CD8-positive, alpha-beta memory T cell (primary cell): Measurements from ENCODE around the gene PHOX2B. TPM values are rescaled to one million over a fixed set of nuclear protein-coding genes. Genes with fewer than 3 reads are reported as not detected.
"Not testable (repeated sequence)": the region's sequence is repeated elsewhere in the genome, so short reads cannot be mapped to it uniquely, and the experiment has no call there.

Experiments
- CTCF ChIA-PET: fragments of 350-600 bp; sonication (Branson Sonifier 250); formaldehyde crosslinking; loops from one replicate; lab custom pipeline; 2021; ENCODE audit warnings: antibody characterized with exemption; lab: Charles Lee
- POLR2A ChIA-PET: fragments of 350-600 bp; sonication (Branson Sonifier 250); formaldehyde crosslinking; loops from one replicate; lab custom pipeline; 2021; ENCODE audit warnings: antibody characterized with exemption; lab: Charles Lee
- DNase-seq, 5 donors: peaks; one replicate each; pipeline versions ENCODE4 v3.0.0 to v3.0.0-alpha.2; 2020 to 2022; ENCODE audit warnings: mixed read lengths in 1 of 5
- H3K27ac ChIP-seq: one replicate; pipeline ENCODE4 v1.7.0; 2013; ENCODE audit warnings: low read depth, mild to moderate bottlenecking, low read length, moderate library complexity
- H3K27me3 ChIP-seq: 2 replicates; pipeline ENCODE4 v1.7.0; 2013; ENCODE audit warnings: low read length, mild to moderate bottlenecking; ENCODE audit not compliant: insufficient read depth, poor library complexity, severe bottlenecking
- H3K36me3 ChIP-seq: 2 replicates; pipeline ENCODE4 v1.7.0; 2013; ENCODE audit warnings: mild to moderate bottlenecking, low read length, moderate library complexity; ENCODE audit not compliant: insufficient read depth
- H3K4me1 ChIP-seq: 2 replicates; pipeline ENCODE4 v1.7.0; 2013; ENCODE audit warnings: mild to moderate bottlenecking, low read length, moderate library complexity; ENCODE audit not compliant: insufficient read depth
- H3K4me3 ChIP-seq: 2 replicates; pipeline ENCODE4 v1.7.0; 2013; ENCODE audit warnings: mild to moderate bottlenecking, low read length
- H3K9me3 ChIP-seq: 2 replicates; pipeline ENCODE4 v1.7.0; 2013; ENCODE audit warnings: mild to moderate bottlenecking, low read length
- H3K27ac Mint-ChIP-seq, 8 donors: one replicate each; pipeline ENCODE4 v1.8.0; 2020 to 2021; ENCODE audit warnings: mixed read lengths in 8 of 8, mild to moderate bottlenecking in 6 of 8, inconsistent platforms in 3 of 8, moderate library complexity in 3 of 8
- H3K27me3 Mint-ChIP-seq, 2 donors: one replicate each; pipeline ENCODE4 v1.8.0; 2020 to 2021; ENCODE audit warnings: mixed read lengths in 2 of 2, mild to moderate bottlenecking in 1 of 2, moderate library complexity in 1 of 2
- H3K36me3 Mint-ChIP-seq, 3 donors: one replicate each; pipeline ENCODE4 v1.8.0; 2020 to 2021; ENCODE audit warnings: mixed read lengths in 3 of 3, inconsistent platforms in 1 of 3, mild to moderate bottlenecking in 1 of 3
- H3K4me1 Mint-ChIP-seq, 3 donors: one replicate each; pipeline ENCODE4 v1.8.0; 2020 to 2021; ENCODE audit warnings: mixed read lengths in 3 of 3, inconsistent platforms in 1 of 3, mild to moderate bottlenecking in 1 of 3
- H3K4me3 Mint-ChIP-seq, 7 donors: one replicate each; pipeline ENCODE4 v1.8.0; 2020 to 2021; ENCODE audit warnings: mixed read lengths in 7 of 7, mild to moderate bottlenecking in 6 of 7, moderate library complexity in 4 of 7, inconsistent platforms in 2 of 7
- H3K9me3 Mint-ChIP-seq, 5 donors: one replicate each; pipeline ENCODE4 v1.8.0; 2020 to 2022; ENCODE audit warnings: mixed read lengths in 5 of 5, mild to moderate bottlenecking in 3 of 5, moderate library complexity in 2 of 5, inconsistent platforms in 1 of 5
- polyA plus RNA-seq: library from polyadenylated mRNA; unstranded; fragments of 300-500 nt; fragmentation: Illumina TruSeq; gene quantifications from one replicate; pipeline ENCODE4 v1.2.3, GENCODE V29; 2021
- total RNA-seq, 2 experiments: library from RNA; stranded (reverse); gene quantifications; one replicate each; pipeline ENCODE4 v1.2.3, GENCODE V29; 2021

Gene PHOX2B
- total and polyA plus RNA-seq, 3 experiments from 2014 or later, result not detected

DNA sequence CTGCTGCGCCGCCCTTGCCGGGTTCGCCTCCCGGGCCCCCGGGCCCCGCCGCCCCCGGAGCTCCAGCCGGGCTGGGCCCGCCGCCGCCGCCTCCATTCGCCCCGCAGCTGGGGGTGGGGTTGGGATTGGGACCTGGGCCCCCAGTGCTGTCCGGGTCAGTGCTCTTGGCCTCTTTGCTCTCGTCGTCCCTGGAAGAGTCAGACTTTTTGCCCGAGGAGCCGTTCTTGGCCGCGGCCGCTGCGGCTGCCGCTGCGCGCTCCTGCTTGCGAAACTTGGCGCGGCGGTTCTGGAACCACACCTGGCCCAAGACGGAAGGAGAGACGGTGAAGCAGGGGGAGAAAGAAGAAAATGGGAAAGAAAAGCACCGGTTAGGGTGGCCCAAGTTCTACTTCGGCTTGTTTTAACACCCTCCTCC is 2.5 kb downstream of the PHOX2B start:
- CTCF ChIA-PET, result no interaction called here
- H3K27ac Mint-ChIP-seq, result no peak overlapping the region
- H3K27ac ChIP-seq, result no peak overlapping the region

DNA sequence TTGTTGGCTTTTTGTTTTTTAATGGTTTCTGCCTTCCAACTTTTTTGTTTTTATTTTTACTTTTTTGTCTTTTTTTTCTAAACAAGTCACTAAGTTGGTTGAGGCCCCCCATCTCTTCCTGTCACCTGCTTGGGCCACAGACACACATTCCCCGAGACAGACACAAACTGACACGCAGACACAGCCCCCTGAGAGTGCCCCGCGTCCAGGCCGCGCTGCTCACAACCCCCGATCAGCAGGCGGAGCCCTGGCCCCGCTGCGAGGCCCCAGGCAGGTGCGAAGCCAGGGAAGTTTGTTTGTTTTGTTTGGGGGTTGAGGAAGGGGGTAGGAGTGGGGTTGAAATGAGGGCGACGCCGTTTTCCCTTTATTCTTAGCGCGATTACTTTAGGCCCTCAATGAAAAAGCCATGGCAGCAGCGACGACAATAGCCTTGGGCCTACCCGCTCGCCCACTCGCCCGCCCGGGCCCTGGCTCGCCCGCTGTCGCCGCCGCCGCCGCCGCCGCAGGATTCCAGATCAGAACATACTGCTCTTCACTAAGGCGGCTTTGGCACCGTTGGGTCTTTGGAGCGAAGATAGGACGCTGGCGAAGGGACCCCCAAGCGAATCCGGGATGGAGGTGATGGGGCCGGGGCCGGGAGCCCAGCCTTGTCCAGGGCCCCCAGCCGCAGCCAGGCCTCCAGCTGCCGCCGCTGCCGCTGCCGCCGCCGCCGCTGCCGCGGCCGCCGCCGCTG is 3.1 kb downstream of the PHOX2B start:
- peaks cover 11% of the 10 kb centered on the region for H3K27me3 ChIP-seq
- DNase-seq, result no peak
- no peak overlapping the region for H3K27ac ChIP-seq
- Mint-ChIP-seq H3K36me3 (peaks cover 0 to 6% (median 0%) of the 10 kb centered on the region in 3 donors), H3K4me3 (no peak overlapping the region), H3K27ac (no peak overlapping the region), H3K9me3 (peaks cover 0 to 14% (median 8%) of the 10 kb centered on the region in 5 donors), H3K4me1 (peaks cover 0 to 7% (median 4%) of the 10 kb centered on the region in 3 donors), H3K27me3 (peaks cover 50 to 67% of the 10 kb centered on the region in 2 donors)
- H3K4me1 ChIP-seq, result no peaks in the 10 kb centered on the region
- no peaks in the 10 kb centered on the region for H3K36me3 ChIP-seq
- no peak overlapping the region for H3K4me3 ChIP-seq
- no peaks in the 10 kb centered on the region for H3K9me3 ChIP-seq
- POLR2A ChIA-PET, result no interaction called here
- CTCF ChIA-PET, result no interaction called here

More for the DNA sequence above, 2.5 kb downstream of the PHOX2B start:
- Mint-ChIP-seq H3K4me1 (peaks cover 0 to 7% (median 4%) of the 10 kb centered on the region in 3 donors), H3K9me3 (peaks cover 0 to 14% (median 8%) of the 10 kb centered on the region in 5 donors), H3K4me3 (peak overlapping the region in 1 of 7 donors; percentile 23), H3K27me3 (peaks cover 51 to 68% of the 10 kb centered on the region in 2 donors), H3K36me3 (peaks cover 0 to 6% (median 0%) of the 10 kb centered on the region in 3 donors)
- Histone ChIP-seq H3K4me1 (no peaks in the 10 kb centered on the region), H3K27me3 (peaks cover 13% of the 10 kb centered on the region), H3K36me3 (no peaks in the 10 kb centered on the region), H3K4me3 (no peak overlapping the region), H3K9me3 (no peaks in the 10 kb centered on the region)
- DNase-seq, result no peak
- POLR2A ChIA-PET, result no interaction called here

DNA sequence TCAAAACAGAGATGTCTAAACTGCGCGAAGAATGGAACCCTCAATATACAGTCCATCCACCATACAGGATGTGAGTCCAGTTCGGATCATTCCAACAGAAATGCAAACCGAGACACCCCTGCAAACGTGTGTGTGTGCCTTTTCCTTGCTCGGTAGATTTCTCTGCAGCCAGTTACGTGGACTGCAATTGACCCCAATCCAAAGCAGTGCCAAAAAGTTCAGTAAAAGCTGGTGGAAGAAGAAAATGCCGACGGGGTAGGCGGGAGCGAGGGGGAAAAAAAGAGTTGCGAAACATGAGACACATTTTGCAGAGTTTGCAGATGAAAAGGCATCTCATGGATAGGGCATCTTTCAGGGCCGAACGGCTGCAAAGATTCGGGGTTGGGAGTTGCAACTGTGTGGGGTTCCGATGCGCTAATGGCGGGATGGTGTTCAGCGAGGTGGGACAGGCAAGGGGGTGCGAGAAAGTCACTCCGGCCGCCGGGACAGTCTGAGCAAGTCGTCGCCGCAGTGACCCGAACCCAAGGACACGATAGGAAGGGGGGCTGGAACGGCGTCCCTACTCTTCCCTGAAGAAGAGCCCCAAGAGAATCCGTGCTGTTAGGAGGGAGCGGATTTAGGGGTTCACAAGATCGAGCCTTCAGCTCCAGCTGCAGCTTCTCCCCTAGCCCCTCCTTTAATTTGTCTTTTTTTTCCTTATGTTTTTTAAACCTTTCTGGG is 3.8 kb downstream of the PHOX2B start:
- Histone ChIP-seq H3K9me3 (no peaks in the 10 kb centered on the region), H3K4me1 (no peaks in the 10 kb centered on the region), H3K36me3 (no peaks in the 10 kb centered on the region), H3K4me3 (no peak overlapping the region), H3K27ac (no peak overlapping the region), H3K27me3 (peaks cover 7% of the 10 kb centered on the region)
- ChIA-PET CTCF (no interaction called here), POLR2A (no interaction called here)
- Mint-ChIP-seq H3K9me3 (peaks cover 0 to 14% (median 8%) of the 10 kb centered on the region in 5 donors), H3K27ac (no peak overlapping the region), H3K36me3 (peaks cover 0 to 6% (median 0%) of the 10 kb centered on the region in 3 donors), H3K4me3 (no peak overlapping the region), H3K4me1 (peaks cover 0 to 7% (median 4%) of the 10 kb centered on the region in 3 donors), H3K27me3 (peaks cover 44 to 60% of the 10 kb centered on the region in 2 donors)
- DNase-seq, result no peak

DNA sequence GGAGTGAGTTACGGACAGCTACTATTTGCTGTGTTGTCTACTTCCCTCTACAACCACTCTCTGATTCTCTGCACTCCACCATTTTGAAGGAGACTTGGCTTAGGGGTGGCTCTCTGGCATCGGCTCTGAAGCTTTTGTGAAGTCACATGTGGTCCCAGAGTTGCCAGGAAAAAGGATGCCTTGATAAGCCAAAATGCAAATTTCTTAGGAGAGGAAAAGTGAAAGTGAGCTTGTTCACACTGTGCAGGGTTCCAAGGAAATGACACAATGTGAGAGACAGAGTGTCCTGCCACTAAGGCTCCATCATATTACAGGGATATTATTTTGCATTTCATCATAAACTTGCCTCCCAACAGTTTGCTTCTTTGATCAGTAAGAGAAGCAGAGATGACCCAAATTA is 7.2 kb downstream of the PHOX2B start:
- ChIA-PET POLR2A (no interaction called here), CTCF (no interaction called here)
- peaks cover 0 to 6% (median 0%) of the 10 kb centered on the region in 3 donors for H3K36me3 Mint-ChIP-seq
- H3K4me1 Mint-ChIP-seq, result peaks cover 0 to 7% (median 4%) of the 10 kb centered on the region in 3 donors
- H3K9me3 ChIP-seq, result no peaks in the 10 kb centered on the region
- H3K27ac ChIP-seq, result no peak overlapping the region
- peaks cover 16 to 37% of the 10 kb centered on the region in 2 donors for H3K27me3 Mint-ChIP-seq
- no peaks in the 10 kb centered on the region for H3K4me1 ChIP-seq
- H3K4me3 ChIP-seq, result no peak overlapping the region
- DNase-seq, result no peak
- H3K4me3 Mint-ChIP-seq, result no peak overlapping the region
- H3K27ac Mint-ChIP-seq, result no peak overlapping the region
- no peaks in the 10 kb centered on the region for H3K36me3 ChIP-seq
- H3K9me3 Mint-ChIP-seq, result peaks cover 0 to 12% (median 7%) of the 10 kb centered on the region in 5 donors
- peaks cover 7% of the 10 kb centered on the region for H3K27me3 ChIP-seq

DNA sequence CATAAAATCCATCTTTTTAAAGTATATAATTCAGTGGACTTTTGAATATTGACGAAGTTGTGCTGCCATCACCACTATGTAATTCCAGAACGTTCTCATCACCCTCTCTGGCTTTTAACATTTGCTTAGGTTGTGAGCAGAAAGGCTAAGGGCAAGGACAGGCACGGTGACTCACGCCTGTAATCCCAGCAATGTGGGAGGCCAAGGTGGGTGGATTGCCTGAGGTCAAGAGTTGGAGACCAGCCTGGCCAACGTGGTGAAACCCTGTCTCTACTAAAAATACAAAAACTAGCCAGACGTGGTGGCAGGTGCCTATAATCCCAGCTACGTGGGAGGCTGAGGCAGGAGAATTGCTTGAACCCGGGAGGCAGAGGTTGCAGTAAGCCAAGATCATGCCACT is 11.0 kb downstream of the PHOX2B start:
- H3K36me3 ChIP-seq, POLR2A ChIA-PET, H3K27ac ChIP-seq, H3K4me1 Mint-ChIP-seq, H3K4me3 Mint-ChIP-seq, H3K9me3 Mint-ChIP-seq, H3K27ac Mint-ChIP-seq, CTCF ChIA-PET, H3K36me3 Mint-ChIP-seq, H3K4me3 ChIP-seq, DNase-seq, H3K4me1 ChIP-seq, H3K27me3 ChIP-seq, H3K9me3 ChIP-seq: not testable (repeated sequence)
- peaks cover 0 to 14% of the 10 kb centered on the region in 2 donors for H3K27me3 Mint-ChIP-seq

DNA sequence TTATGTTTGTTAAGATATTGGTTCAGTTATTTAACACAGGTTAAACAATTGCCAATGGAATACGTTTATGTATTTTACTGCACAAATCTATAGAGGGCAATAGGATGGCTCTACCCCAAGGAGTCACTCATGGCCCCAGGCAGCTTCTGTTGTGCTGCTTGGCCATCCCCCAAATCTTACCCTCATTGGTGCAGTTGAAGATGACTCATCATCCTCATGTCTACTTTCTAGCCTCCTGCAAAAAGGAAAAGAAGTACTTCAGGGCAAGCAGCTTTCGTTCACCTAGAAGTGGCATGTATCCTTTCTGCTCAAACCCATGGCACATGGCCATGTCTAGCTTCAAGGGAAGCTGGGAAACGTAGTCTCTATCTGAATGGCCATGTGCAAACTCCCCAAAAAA is 14.2 kb downstream of the PHOX2B start:
- DNase-seq, result no peak
- no peaks in the 10 kb centered on the region for H3K27me3 ChIP-seq
- H3K4me1 Mint-ChIP-seq, result no peaks in the 10 kb centered on the region
- no peak overlapping the region for H3K4me3 ChIP-seq
- ChIA-PET CTCF (interaction anchor here (0.9 kb wide), 1 partner anchor 73 kb away, joined by 3 read pairs; no protein-coding TSS in a partner anchor), POLR2A (no interaction called here)
- no peak overlapping the region for H3K4me3 Mint-ChIP-seq
- no peaks in the 10 kb centered on the region for H3K9me3 ChIP-seq
- H3K9me3 Mint-ChIP-seq, result peaks cover 0 to 4% (median 3%) of the 10 kb centered on the region in 5 donors
- H3K36me3 ChIP-seq, result no peaks in the 10 kb centered on the region
- H3K27me3 Mint-ChIP-seq, result peaks cover 2 to 8% of the 10 kb centered on the region in 2 donors
- H3K4me1 ChIP-seq, result no peaks in the 10 kb centered on the region
- no peaks in the 10 kb centered on the region for H3K36me3 Mint-ChIP-seq
- no peak overlapping the region for H3K27ac ChIP-seq
- H3K27ac Mint-ChIP-seq, result no peak overlapping the region

DNA sequence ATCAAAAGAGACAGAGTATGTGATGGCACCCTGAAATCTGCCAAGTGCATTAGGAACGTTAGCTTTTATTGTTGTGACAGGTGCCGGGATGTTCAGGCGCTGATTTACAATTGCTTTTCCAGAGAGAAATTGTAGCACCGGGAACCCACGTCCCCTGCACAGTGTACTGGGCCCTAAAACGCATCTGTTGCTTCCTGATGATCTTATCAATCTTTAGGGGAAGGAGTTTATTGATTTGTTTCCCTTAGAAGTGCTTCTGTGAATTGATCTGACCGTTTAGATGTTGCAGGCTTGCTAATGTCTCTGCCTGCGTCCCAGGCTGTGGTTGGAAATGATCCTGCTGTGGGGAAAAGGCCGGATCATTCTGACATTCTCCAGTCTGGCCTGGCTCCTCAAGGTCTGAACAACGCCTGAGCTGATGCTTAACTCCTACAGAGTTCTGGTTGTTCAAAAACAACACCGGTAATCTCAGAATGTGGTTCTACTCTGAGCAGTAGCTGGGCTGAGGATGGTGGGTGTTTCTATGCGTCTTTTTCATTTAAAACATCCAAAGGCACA is 16.9 kb downstream of the PHOX2B start:
- POLR2A ChIA-PET, result no interaction called here
- no peak for DNase-seq
- CTCF ChIA-PET, result no interaction called here
- Mint-ChIP-seq H3K27me3 (peaks cover 2 to 8% of the 10 kb centered on the region in 2 donors), H3K4me3 (no peak overlapping the region), H3K27ac (no peak overlapping the region), H3K9me3 (peaks cover 0 to 6% (median 3%) of the 10 kb centered on the region in 5 donors), H3K4me1 (no peaks in the 10 kb centered on the region), H3K36me3 (no peaks in the 10 kb centered on the region)
- no peak overlapping the region for H3K27ac ChIP-seq
- no peaks in the 10 kb centered on the region for H3K36me3 ChIP-seq
- H3K4me1 ChIP-seq, result no peaks in the 10 kb centered on the region
- no peaks in the 10 kb centered on the region for H3K9me3 ChIP-seq
- H3K4me3 ChIP-seq, result no peak overlapping the region
- H3K27me3 ChIP-seq, result no peaks in the 10 kb centered on the region

DNA sequence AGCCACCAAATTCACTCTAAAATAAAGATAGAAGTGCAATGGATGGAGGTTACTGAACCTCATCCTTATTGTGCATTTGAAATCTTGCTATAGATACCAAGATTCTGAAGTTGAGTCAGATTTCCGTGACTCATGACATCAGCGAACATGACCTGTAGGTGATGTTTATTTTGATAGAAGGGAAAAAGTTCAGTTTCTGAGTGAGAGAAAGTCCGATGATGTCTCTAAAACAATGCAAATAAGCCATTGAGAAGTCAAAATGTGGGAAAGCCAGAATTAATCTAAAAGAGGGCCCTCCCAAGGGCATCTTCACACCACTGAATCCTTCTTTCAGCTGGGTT is 20.0 kb downstream of the PHOX2B start:
- no peaks in the 10 kb centered on the region for H3K4me1 Mint-ChIP-seq
- H3K9me3 Mint-ChIP-seq, result peaks cover 6 to 16% (median 10%) of the 10 kb centered on the region in 5 donors

More for the DNA sequence above, 20.0 kb downstream of the PHOX2B start:
- Histone ChIP-seq H3K4me1 (no peaks in the 10 kb centered on the region), H3K36me3 (no peaks in the 10 kb centered on the region), H3K27me3 (no peaks in the 10 kb centered on the region), H3K9me3 (no peaks in the 10 kb centered on the region), H3K4me3 (no peak overlapping the region), H3K27ac (no peak overlapping the region)
- Mint-ChIP-seq H3K27ac (no peak overlapping the region), H3K27me3 (peaks cover 2 to 4% of the 10 kb centered on the region in 2 donors), H3K36me3 (no peaks in the 10 kb centered on the region), H3K4me3 (no peak overlapping the region)
- DNase-seq, result no peak
- ChIA-PET CTCF (no interaction called here), POLR2A (no interaction called here)
